ENCODE results near the gene SLC31A1.

DNA sequence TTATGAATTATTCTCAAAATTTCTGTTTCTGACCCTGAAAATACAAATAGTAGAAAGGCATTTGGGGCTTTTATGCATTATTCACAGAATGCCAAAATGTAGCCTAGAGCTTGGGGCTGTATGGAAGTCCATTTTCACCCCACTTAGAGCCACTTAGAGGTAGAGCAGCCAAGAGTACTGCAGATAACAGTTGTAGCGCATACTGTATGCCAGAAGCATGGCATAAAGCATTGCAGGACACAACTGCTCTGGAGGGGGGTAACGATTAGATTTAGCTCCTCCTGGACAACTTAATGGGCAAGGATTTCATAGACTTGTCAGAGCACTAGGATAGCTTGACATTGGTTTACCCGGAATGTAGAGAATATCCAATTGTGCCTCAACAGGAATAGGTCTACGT is 15.7 kb downstream of the SLC31A1 start:
- TF ChIP-seq, protein P1, sequence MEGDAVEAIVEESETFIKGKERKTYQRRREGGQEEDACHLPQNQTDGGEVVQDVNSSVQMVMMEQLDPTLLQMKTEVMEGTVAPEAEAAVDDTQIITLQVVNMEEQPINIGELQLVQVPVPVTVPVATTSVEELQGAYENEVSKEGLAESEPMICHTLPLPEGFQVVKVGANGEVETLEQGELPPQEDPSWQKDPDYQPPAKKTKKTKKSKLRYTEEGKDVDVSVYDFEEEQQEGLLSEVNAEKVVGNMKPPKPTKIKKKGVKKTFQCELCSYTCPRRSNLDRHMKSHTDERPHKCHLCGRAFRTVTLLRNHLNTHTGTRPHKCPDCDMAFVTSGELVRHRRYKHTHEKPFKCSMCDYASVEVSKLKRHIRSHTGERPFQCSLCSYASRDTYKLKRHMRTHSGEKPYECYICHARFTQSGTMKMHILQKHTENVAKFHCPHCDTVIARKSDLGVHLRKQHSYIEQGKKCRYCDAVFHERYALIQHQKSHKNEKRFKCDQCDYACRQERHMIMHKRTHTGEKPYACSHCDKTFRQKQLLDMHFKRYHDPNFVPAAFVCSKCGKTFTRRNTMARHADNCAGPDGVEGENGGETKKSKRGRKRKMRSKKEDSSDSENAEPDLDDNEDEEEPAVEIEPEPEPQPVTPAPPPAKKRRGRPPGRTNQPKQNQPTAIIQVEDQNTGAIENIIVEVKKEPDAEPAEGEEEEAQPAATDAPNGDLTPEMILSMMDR (IDR thresholded peaks at IDR 0.05), result no peak
- TF ChIP-seq POLR2A (IDR thresholded peaks at IDR 0.05), result no peak

All from testis (tissue), 2 donors.